Measurements from ENCODE around the gene ATP2A2. TPM values are rescaled to one million over a fixed set of nuclear protein-coding genes. Genes with fewer than 3 reads are reported as not detected.

ATP2A2 gene
- total RNA-seq, 1 donor from 2014 or later: 99.5 TPM

GRCh38 chr12:110353211-110353965 lies 72.3 kb downstream of the ATP2A2 start:
- no peak overlapping the region for H2AFZ ChIP-seq (replicated peaks)
- TF ChIP-seq CTCF (IDR thresholded peaks at IDR 0.05): no peak
- no peak for TF ChIP-seq EZH2 (IDR thresholded peaks at IDR 0.05)
- TF ChIP-seq EZH2phosphoT487 (IDR thresholded peaks at IDR 0.05): no peak
- no peaks in the 10 kb centered on the region for H3K27me3 ChIP-seq
- Mint-ChIP-seq H3K4me3 (no peak overlapping the region), H3K36me3 (peaks cover 10% of the 10 kb centered on the region), H3K9me3 (no peaks in the 10 kb centered on the region), H3K27me3 (ENCODE audit: insufficient read depth, low read depth) (peaks cover 3% of the 10 kb centered on the region), H3K27ac (no peak overlapping the region), H3K4me1 (no peaks in the 10 kb centered on the region)
- no peak overlapping the region for H3K4me3 ChIP-seq
- no peak for DNase-seq (ENCODE audit: low spot score)
- H3K36me3 ChIP-seq: peaks cover 7% of the 10 kb centered on the region
- H4K20me1 ChIP-seq (ENCODE audit: low read depth): no peaks in the 10 kb centered on the region
- no peaks in the 10 kb centered on the region for H3K4me1 ChIP-seq
- no peaks in the 10 kb centered on the region for H3K9me3 ChIP-seq (ENCODE audit: low read depth)
- H3K9ac ChIP-seq: no peak overlapping the region
- H3K27ac ChIP-seq: no peak overlapping the region
- H3F3A ChIP-seq (ENCODE audit: low read depth): peaks cover 28% of the 10 kb centered on the region
- H3K4me2 ChIP-seq: no peak overlapping the region
- no peaks in the 10 kb centered on the region for H3K79me2 ChIP-seq (ENCODE audit: low read depth)

- Mint-ChIP-seq H3K27me3 (ENCODE audit: insufficient read depth, low read depth) (peaks cover 2% of the 10 kb centered on the region), H3K9me3 (no peaks in the 10 kb centered on the region), H3K36me3 (peaks cover 9% of the 10 kb centered on the region), H3K4me3 (no peak overlapping the region), H3K27ac (no peak overlapping the region), H3K4me1 (no peaks in the 10 kb centered on the region)
- no peak for TF ChIP-seq CTCF (IDR thresholded peaks at IDR 0.05)
- no peak for TF ChIP-seq EZH2 (IDR thresholded peaks at IDR 0.05)
- TF ChIP-seq EZH2phosphoT487 (IDR thresholded peaks at IDR 0.05): no peak
- Histone ChIP-seq H3K4me1 (no peaks in the 10 kb centered on the region), H3K9ac (no peak overlapping the region), H3K4me2 (no peak overlapping the region), H2AFZ (replicated peaks) (no peak overlapping the region), H3K79me2 (ENCODE audit: low read depth) (no peaks in the 10 kb centered on the region), H3K36me3 (peaks cover 7% of the 10 kb centered on the region), H3K27ac (no peak overlapping the region), H3K9me3 (ENCODE audit: low read depth) (no peaks in the 10 kb centered on the region), H4K20me1 (ENCODE audit: low read depth) (no peaks in the 10 kb centered on the region), H3K27me3 (no peaks in the 10 kb centered on the region), H3K4me3 (no peak overlapping the region), H3F3A (ENCODE audit: low read depth) (peaks cover 28% of the 10 kb centered on the region)
- DNase-seq (ENCODE audit: low spot score): no peak
These were observed 73.2 kb downstream of the ATP2A2 start for GRCh38 chr12:110354172-110354780.

- H4K20me1 ChIP-seq (ENCODE audit: low read depth): no peaks in the 10 kb centered on the region
- H3K9me3 ChIP-seq (ENCODE audit: low read depth): no peaks in the 10 kb centered on the region
- Mint-ChIP-seq H3K9me3 (no peaks in the 10 kb centered on the region), H3K27ac (no peak overlapping the region), H3K36me3 (peaks cover 2% of the 10 kb centered on the region), H3K27me3 (ENCODE audit: insufficient read depth, low read depth) (peaks cover 2% of the 10 kb centered on the region), H3K4me3 (no peak overlapping the region), H3K4me1 (no peaks in the 10 kb centered on the region)
- H3K79me2 ChIP-seq (ENCODE audit: low read depth): no peaks in the 10 kb centered on the region
- H3K27me3 ChIP-seq: no peaks in the 10 kb centered on the region
- H3K36me3 ChIP-seq: peaks cover 7% of the 10 kb centered on the region
- H3K9ac ChIP-seq: no peak overlapping the region
- H3K27ac ChIP-seq: no peak overlapping the region
- H3K4me1 ChIP-seq: no peaks in the 10 kb centered on the region
- no peak for TF ChIP-seq EZH2 (IDR thresholded peaks at IDR 0.05)
- TF ChIP-seq CTCF (IDR thresholded peaks at IDR 0.05): peak; percentile 67
- TF ChIP-seq EZH2phosphoT487 (IDR thresholded peaks at IDR 0.05): no peak
- peaks cover 25% of the 10 kb centered on the region for H3F3A ChIP-seq (ENCODE audit: low read depth)
- peak overlapping the region; percentile 18 for H2AFZ ChIP-seq (replicated peaks)
- H3K4me2 ChIP-seq: no peak overlapping the region
- DNase-seq (ENCODE audit: low spot score): peak; percentile 65
- H3K4me3 ChIP-seq: no peak overlapping the region
These were observed 74.0 kb downstream of the ATP2A2 start for GRCh38 chr12:110355073-110355472.

Measured in neural progenitor cell (in vitro differentiated cells).